ENCODE data around the gene CAPN9. TPM values are rescaled to one million over a fixed set of nuclear protein-coding genes. Genes with fewer than 3 reads are reported as not detected.

Gene CAPN9
- total RNA-seq, 6 experiments from 2014 or later = not detected

- Histone ChIP-seq H3K4me3 (no peak overlapping the region), H3K36me3 (no peaks in the 10 kb centered on the region), H3K9me3 (no peaks in the 10 kb centered on the region), H3K27ac (no peak overlapping the region), H3K4me1 (peaks cover 0 to 13% (median 0%) of the 10 kb centered on the region in 4 donors), H3K27me3 (no peaks in the 10 kb centered on the region)
- WGBS (ENCODE audit: insufficient coverage, low coverage, low lambda C conversion rate, missing lambda C conversion rate) = 59% methylated on average over 2 of the region's 6 CpGs
- DNase-seq (no peak), ATAC-seq (no peak)
- intact Hi-C loops (cut with DNase I) = no loop called here
- no peak for TF ChIP-seq POLR2A (IDR thresholded peaks at IDR 0.05)
- TF ChIP-seq, protein P1, sequence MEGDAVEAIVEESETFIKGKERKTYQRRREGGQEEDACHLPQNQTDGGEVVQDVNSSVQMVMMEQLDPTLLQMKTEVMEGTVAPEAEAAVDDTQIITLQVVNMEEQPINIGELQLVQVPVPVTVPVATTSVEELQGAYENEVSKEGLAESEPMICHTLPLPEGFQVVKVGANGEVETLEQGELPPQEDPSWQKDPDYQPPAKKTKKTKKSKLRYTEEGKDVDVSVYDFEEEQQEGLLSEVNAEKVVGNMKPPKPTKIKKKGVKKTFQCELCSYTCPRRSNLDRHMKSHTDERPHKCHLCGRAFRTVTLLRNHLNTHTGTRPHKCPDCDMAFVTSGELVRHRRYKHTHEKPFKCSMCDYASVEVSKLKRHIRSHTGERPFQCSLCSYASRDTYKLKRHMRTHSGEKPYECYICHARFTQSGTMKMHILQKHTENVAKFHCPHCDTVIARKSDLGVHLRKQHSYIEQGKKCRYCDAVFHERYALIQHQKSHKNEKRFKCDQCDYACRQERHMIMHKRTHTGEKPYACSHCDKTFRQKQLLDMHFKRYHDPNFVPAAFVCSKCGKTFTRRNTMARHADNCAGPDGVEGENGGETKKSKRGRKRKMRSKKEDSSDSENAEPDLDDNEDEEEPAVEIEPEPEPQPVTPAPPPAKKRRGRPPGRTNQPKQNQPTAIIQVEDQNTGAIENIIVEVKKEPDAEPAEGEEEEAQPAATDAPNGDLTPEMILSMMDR (IDR thresholded peaks at IDR 0.05) = no peak
These were observed 76.2 kb downstream of the CAPN9 start for GRCh38 chr1:230823426-230823825.

DNA sequence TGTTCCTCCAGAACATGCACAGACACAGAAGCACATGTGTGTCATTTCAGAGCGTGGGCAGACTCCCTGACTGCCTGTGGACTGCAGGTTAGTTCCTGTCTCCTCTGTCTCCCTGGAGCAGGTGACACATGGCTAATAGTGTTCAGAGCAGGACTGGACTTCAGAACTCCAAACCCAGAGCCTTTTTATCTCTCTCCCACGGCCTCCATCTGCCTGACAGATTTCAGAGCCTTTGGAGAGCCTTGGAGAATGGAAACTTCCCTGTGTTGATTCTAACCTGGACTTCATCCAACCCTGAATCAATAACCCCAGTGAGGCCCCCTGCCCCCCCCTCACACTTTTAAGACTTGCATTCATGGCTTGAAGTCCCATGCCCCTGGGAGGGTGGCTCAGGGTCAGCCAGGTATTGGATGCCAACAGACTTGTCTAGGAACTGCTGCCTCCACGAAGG is 76.8 kb downstream of the CAPN9 start:
- no peak for DNase-seq
- peaks cover 0 to 13% (median 0%) of the 10 kb centered on the region in 4 donors for H3K4me1 ChIP-seq
- no peak for TF ChIP-seq POLR2A (IDR thresholded peaks at IDR 0.05)
- TF ChIP-seq, protein P1 (IDR thresholded peaks at IDR 0.05) = no peak
- peak overlapping the region in 1 of 3 donors; percentile 73 for H3K27ac ChIP-seq
- no peak for ATAC-seq
- H3K27me3 ChIP-seq = no peaks in the 10 kb centered on the region
- H3K36me3 ChIP-seq = no peaks in the 10 kb centered on the region
- H3K9me3 ChIP-seq = no peaks in the 10 kb centered on the region
- intact Hi-C loops (cut with DNase I) = no loop called here
- 53% methylated on average over 2 of the region's 3 CpGs for WGBS (ENCODE audit: insufficient coverage, low coverage, low lambda C conversion rate, missing lambda C conversion rate)
- H3K4me3 ChIP-seq = no peak overlapping the region

DNA sequence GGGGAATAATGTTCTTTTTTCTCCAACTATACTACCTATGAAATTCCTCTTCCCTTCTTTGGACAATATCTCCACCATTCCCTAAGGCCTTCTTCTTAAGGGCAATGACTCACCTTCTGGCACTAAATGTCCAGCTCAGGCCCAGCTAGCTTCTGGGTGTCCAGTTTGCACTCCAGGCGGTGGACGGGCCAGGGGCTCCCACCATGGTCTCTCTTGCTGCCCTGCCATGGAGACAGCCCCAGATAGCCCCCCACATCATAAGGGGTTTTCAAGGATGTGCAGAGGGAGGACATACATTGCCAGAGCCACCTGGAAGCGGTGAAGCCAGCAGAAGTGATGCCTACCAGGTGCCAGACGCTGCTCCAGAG is 77.3 kb downstream of the CAPN9 start:
- no peak for TF ChIP-seq POLR2A (IDR thresholded peaks at IDR 0.05)
- TF ChIP-seq, protein P1 (IDR thresholded peaks at IDR 0.05) = no peak
- intact Hi-C loops (cut with DNase I) = no loop called here
- Histone ChIP-seq H3K4me1 (peaks cover 0 to 13% (median 0%) of the 10 kb centered on the region in 4 donors), H3K27me3 (no peaks in the 10 kb centered on the region), H3K27ac (peak overlapping the region; percentile 10 to 73 (median 38)), H3K9me3 (no peaks in the 10 kb centered on the region), H3K36me3 (no peaks in the 10 kb centered on the region), H3K4me3 (no peak overlapping the region)
- DNase-seq = no peak
- WGBS (ENCODE audit: insufficient coverage, low coverage, low lambda C conversion rate, missing lambda C conversion rate) = 67% methylated on average over 4 of the region's 4 CpGs
- ATAC-seq = peak in 1 of 4 donors; percentile 9

DNA sequence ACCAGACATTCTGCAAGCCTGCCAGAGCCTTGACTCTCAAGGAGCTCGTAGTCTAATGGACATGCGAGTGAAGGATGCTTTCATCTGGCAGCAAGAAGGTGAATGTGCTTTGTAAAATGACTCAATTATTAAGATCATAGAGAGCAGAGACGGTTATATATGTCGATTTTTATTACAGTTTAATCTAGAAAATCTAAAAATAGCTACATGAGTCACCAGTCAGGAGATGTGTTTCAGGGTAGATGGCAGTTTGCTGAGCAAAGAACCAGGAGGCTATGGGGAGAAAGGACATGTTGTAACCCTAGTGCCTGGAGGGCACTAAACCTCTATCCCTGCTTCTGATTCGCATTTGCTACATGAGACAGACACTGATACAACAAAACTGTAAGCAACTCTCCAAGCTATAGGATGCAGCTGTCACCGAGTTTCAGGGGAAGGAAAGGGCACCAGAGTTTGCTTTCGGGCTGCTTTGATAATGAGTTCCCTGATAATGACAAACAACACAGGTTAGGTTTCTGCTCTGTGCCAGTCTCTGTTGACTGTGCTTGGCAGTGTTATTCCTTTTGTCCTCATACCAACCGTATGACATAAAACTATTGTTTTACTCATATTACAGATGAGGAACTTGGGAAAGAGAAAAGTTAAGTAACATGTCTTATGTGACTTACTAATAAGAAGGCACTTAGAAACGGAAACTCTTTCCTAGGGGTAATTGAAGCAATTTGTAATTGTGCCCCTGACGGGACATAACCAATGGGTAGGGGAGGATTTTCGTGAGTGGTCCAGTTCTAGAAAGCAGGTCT is 77.9 kb downstream of the CAPN9 start:
- DNase-seq (no peak), ATAC-seq (peak; percentile 52 to 76 (median 61))
- Histone ChIP-seq H3K9me3 (no peaks in the 10 kb centered on the region), H3K27ac (peak overlapping the region; percentile 38 to 73 (median 44)), H3K4me3 (no peak overlapping the region), H3K36me3 (no peaks in the 10 kb centered on the region), H3K27me3 (no peaks in the 10 kb centered on the region), H3K4me1 (peaks cover 0 to 13% (median 0%) of the 10 kb centered on the region in 4 donors)
- intact Hi-C loops (cut with DNase I) = no loop called here
- peak; percentile 38 for TF ChIP-seq POLR2A (IDR thresholded peaks at IDR 0.05)
- TF ChIP-seq, protein P1 (IDR thresholded peaks at IDR 0.05) = no peak
- WGBS (ENCODE audit: insufficient coverage, low coverage, low lambda C conversion rate, missing lambda C conversion rate) = 31% methylated on average over 11 of the region's 11 CpGs
